ENCODE results near the gene ELOB.
A peak's percentile ranks its signal among the peaks of the same experiment; 100 is the strongest.

Gene ELOB

DNA sequence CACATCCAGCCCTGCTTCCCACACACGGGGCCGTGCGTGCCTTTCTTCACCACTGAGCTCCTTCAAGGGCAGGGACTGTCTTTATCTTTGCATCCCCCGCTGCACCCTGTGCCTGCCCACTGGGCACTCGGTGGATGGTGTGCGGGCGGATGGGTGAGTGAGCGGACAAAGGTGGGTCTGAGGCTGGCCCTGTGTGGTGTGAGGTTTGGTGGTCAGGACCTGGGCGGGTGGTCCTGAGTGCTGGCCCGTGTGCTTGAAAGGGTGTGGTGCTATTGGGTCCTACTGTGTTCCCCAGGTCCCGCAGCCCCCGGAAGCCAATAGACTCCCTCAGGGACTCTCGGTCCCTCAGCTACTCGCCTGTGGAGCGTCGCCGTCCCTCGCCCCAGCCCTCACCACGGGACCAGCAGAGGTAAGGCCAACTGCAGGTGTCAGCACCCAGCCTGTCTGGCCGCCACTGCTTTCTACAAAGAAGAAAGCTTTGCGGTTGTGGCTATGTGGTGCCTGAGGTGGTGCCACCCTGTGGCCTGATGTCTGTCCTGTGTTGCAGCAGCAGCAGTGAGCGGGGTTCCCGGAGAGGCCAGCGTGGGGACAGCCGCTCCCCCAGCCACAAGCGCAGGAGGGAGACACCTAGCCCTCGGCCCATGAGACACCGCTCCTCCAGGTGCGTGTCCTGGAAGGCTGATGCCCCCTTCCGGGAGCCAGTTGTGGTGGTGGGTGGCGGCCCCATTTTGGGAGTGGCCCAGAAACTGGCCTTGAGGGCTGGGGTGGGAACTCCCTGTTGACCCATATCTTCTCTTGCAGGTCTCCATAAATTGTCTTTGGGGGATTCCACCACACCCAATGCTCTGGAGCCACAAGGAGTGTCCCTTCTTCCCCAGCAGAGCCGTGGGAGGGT, 6.8 kb downstream of the ELOB start:
- H3K4me3 ChIP-seq (ENCODE audit: low read depth, low read length) = no peak overlapping the region
- DNase-seq (ENCODE audit: low read depth) = peak; percentile 50
- no peak; the same call in 1 of the 2 replicates for TF ChIP-seq MYC (IDR thresholded peaks at IDR 0.05; ENCODE audit: low read depth, low read length)
- TF ChIP-seq, protein P1, sequence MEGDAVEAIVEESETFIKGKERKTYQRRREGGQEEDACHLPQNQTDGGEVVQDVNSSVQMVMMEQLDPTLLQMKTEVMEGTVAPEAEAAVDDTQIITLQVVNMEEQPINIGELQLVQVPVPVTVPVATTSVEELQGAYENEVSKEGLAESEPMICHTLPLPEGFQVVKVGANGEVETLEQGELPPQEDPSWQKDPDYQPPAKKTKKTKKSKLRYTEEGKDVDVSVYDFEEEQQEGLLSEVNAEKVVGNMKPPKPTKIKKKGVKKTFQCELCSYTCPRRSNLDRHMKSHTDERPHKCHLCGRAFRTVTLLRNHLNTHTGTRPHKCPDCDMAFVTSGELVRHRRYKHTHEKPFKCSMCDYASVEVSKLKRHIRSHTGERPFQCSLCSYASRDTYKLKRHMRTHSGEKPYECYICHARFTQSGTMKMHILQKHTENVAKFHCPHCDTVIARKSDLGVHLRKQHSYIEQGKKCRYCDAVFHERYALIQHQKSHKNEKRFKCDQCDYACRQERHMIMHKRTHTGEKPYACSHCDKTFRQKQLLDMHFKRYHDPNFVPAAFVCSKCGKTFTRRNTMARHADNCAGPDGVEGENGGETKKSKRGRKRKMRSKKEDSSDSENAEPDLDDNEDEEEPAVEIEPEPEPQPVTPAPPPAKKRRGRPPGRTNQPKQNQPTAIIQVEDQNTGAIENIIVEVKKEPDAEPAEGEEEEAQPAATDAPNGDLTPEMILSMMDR (IDR thresholded peaks at IDR 0.05; ENCODE audit: low read depth, low read length) = peak; percentile 15

DNA sequence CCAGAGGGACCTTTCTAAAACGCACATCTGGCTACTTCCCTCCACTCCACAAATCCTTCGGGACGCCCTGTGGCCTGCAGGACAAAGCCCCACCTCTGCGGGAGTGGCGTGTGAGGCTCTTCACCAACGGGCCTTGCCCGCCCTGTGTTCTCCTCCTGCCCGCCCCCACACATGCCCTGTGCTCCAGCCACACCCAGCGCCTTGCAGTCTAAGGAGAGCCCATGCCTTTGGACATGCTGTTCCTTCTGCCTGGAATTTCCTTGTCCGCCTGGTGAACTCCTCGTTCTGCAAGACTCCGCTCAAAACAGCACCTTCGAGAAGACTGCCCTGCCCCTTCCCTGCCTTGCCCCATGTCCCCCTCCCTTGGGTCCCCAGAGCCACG, 7.4 kb downstream of the ELOB start:
- no peak overlapping the region for H3K4me3 ChIP-seq (ENCODE audit: low read depth, low read length)

DNA sequence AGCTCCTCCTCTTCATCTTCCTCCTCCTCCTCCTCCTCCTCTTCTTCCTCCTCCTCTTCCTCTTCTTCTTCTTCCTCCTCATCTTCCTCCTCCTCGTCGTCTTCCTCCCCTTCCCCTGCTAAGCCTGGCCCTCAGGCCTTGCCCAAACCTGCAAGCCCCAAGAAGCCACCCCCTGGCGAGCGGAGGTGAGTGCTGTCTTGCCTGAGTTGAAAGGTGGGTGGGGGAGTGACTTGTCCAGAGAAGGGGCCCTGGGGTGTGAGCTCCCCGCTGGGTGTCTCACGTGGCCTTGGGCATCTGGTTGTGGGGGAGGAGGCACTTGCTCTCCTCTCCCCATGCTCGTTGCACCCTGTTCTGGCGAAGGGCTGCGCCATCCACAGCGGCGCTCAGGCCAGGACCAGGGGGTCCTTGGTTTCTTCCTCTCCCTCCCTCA, 8.0 kb downstream of the ELOB start:
- no peak for DNase-seq (ENCODE audit: low read depth)
- TF ChIP-seq POLR2A (IDR thresholded peaks at IDR 0.05; ENCODE audit: extremely low read depth, insufficient read length) (no peak), MYC (IDR thresholded peaks at IDR 0.05; ENCODE audit: low read depth, low read length) (no peak)
- TF ChIP-seq, protein P2, sequence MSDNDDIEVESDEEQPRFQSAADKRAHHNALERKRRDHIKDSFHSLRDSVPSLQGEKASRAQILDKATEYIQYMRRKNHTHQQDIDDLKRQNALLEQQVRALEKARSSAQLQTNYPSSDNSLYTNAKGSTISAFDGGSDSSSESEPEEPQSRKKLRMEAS (IDR thresholded peaks at IDR 0.05; ENCODE audit: low read depth, low read length) = no peak
- TF ChIP-seq, protein P1 (IDR thresholded peaks at IDR 0.05; ENCODE audit: low read depth, low read length) = no peak
- H3K4me3 ChIP-seq (ENCODE audit: low read depth, low read length) = no peak overlapping the region

More for the DNA sequence above, 7.4 kb downstream of the ELOB start:
- TF ChIP-seq POLR2A (IDR thresholded peaks at IDR 0.05; ENCODE audit: extremely low read depth, insufficient read length) (no peak), MYC (IDR thresholded peaks at IDR 0.05; ENCODE audit: low read depth, low read length) (no peak)
- TF ChIP-seq, protein P1 (IDR thresholded peaks at IDR 0.05; ENCODE audit: low read depth, low read length) = no peak
- TF ChIP-seq, protein P2 (IDR thresholded peaks at IDR 0.05; ENCODE audit: low read depth, low read length) = no peak
- peak; percentile 21 for DNase-seq (ENCODE audit: low read depth)

DNA sequence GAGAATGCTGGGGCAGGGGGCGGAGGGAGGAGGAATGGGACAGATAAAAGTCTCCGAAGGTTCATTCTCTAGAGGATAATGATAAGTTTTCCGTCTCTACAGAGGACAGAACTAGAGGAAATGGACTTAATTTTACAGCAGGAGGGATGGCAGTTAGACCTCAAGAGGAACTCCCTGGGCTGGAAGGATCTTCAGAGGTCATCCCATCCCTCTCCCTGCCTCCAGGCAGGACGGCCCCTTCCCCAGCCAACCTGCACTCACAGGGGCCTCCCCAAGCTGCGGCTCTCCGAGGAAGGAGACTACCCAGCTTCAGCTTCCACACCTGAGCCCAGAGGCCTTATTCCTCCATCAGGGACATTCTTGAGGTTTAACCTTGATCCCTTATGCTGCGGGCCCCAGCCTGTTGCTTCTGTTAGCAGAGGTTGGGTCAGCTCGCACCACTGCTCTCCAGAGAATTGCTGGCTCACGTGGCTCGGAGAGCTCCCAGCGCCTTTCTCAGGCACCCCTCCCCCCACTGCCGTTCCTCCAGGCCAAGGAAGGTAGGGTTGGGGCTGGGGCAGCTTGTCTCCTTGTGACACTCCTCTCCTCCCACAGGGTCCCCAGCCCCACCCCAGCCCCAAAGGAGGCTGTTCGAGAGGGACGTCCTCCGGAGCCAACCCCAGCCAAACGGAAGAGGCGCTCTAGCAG, 8.5 kb downstream of the ELOB start:
- DNase-seq (ENCODE audit: low read depth) = peak; percentile 82
- TF ChIP-seq, protein P2 (IDR thresholded peaks at IDR 0.05; ENCODE audit: low read depth, low read length) = no peak
- TF ChIP-seq MYC (IDR thresholded peaks at IDR 0.05; ENCODE audit: low read depth, low read length) (no peak), POLR2A (IDR thresholded peaks at IDR 0.05; ENCODE audit: extremely low read depth, insufficient read length) (no peak)
- TF ChIP-seq, protein P1 (IDR thresholded peaks at IDR 0.05; ENCODE audit: low read depth, low read length) = no peak
- H3K4me3 ChIP-seq (ENCODE audit: low read depth, low read length) = no peak overlapping the region

DNA sequence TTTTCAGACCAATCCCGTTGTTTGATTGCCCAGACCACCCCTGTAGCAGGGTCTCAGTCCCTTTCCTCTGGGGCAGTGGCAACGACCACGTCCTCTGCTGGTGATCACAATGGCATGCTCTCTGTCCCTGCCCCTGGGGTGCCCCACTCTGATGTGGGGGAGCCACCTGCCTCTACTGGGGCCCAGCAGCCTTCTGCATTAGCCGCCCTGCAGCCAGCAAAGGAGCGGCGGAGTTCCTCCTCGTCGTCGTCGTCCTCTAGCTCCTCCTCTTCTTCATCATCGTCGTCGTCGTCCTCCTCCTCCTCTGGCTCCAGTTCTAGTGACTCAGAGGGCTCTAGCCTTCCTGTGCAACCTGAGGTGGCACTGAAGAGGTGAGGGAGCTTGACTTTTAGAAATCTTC, 9.2 kb downstream of the ELOB start:
- TF ChIP-seq POLR2A (IDR thresholded peaks at IDR 0.05; ENCODE audit: extremely low read depth, insufficient read length) (no peak), MYC (IDR thresholded peaks at IDR 0.05; ENCODE audit: low read depth, low read length) (no peak)
- TF ChIP-seq, protein P1 (IDR thresholded peaks at IDR 0.05; ENCODE audit: low read depth, low read length) = no peak
- TF ChIP-seq, protein P2 (IDR thresholded peaks at IDR 0.05; ENCODE audit: low read depth, low read length) = no peak
- H3K4me3 ChIP-seq (ENCODE audit: low read depth, low read length) = no peak overlapping the region
- peak; percentile 64 for DNase-seq (ENCODE audit: low read depth)

Data from NB4 (cell line).